Activated gamma-delta T cell (primary cell): Measurements from ENCODE around the gene INPP5J.
"Not testable (repeated sequence)": the region's sequence is repeated elsewhere in the genome, so short reads cannot be mapped to it uniquely, and the experiment has no call there.

Experiments used
- DNase-seq: peaks from one replicate; lab custom pipeline; 2025; lab: John Stamatoyannopoulos, UW
- total RNA-seq, 2 donors: gene quantifications; one replicate each; lab custom pipeline; 2026; lab: John Stamatoyannopoulos, UW

The INPP5J gene
- total RNA-seq: 0.17 to 0.36 reads per million in 2 donors

GRCh38 chr22:31122532-31123291 is at the start of gene INPP5J:
Gene INPP5J (plus strand): TSS chr22:31122966. CDS start chr22:31123015, 49 bp downstream.
- DNase-seq: no peak

GRCh38 chr22:31073125-31073524 is 49.6 kb upstream of the INPP5J start:
- DNase-seq: not testable (repeated sequence)

GRCh38 chr22:31073545-31074145 is 49.1 kb upstream of the INPP5J start:
- DNase-seq: not testable (repeated sequence)

GRCh38 chr22:31075961-31076360 is 46.8 kb upstream of the INPP5J start:
- DNase-seq: no peak

- no peak for DNase-seq
Observed at GRCh38 chr22:31077681-31078080, 45.1 kb upstream of the INPP5J start.

GRCh38 chr22:31078389-31078788 is 44.4 kb upstream of the INPP5J start:
- not testable (repeated sequence) for DNase-seq

GRCh38 chr22:31079095-31079642 is 43.6 kb upstream of the INPP5J start:
- no peak for DNase-seq

GRCh38 chr22:31080164-31080847 is 42.5 kb upstream of the INPP5J start:
- no peak for DNase-seq

GRCh38 chr22:31080848-31081649 is 41.7 kb upstream of the INPP5J start, which contains the start of gene SMTN:
Gene SMTN (plus strand): TSS chr22:31081318. CDS start chr22:31083259, 1,941 bp downstream.
- DNase-seq: peak; percentile 70

- no peak for DNase-seq
Observed at GRCh38 chr22:31081963-31082605, 40.7 kb upstream of the INPP5J start.

GRCh38 chr22:31082606-31083376 is 40.0 kb upstream of the INPP5J start:
- DNase-seq: no peak

GRCh38 chr22:31083377-31083768 is 39.4 kb upstream of the INPP5J start:
- no peak for DNase-seq

- DNase-seq: no peak
Observed at GRCh38 chr22:31083923-31084810, 38.6 kb upstream of the INPP5J start.

- peak; percentile 76 for DNase-seq
Observed at GRCh38 chr22:31084811-31085492, 37.8 kb upstream of the INPP5J start.

GRCh38 chr22:31085493-31085824 is 37.3 kb upstream of the INPP5J start:
- no peak for DNase-seq

GRCh38 chr22:31085928-31086327 is 36.8 kb upstream of the INPP5J start:
- no peak for DNase-seq

- no peak for DNase-seq
Observed at GRCh38 chr22:31086703-31087330, 35.9 kb upstream of the INPP5J start.

- DNase-seq: no peak
Observed at GRCh38 chr22:31087744-31088215, 35.0 kb upstream of the INPP5J start.
